Ishikawa (cell line): ENCODE results near the gene ALDH3A1.

ENCODE experiments used
- EGR1 ChIP-seq: IDR thresholded peaks from 2 replicates; pipeline ENCODE4 v1.6.1; 2012
- FOXM1 ChIP-seq: IDR thresholded peaks from 2 replicates; pipeline ENCODE4 v1.6.1; 2012; ENCODE audit warnings: low read depth, borderline replicate concordance
- TAF1 ChIP-seq: IDR thresholded peaks from 2 replicates; pipeline ENCODE4 v1.6.1; 2012; ENCODE audit warnings: low read depth, mild to moderate bottlenecking
- TEAD4 ChIP-seq: IDR thresholded peaks from 2 replicates; pipeline ENCODE4 v1.6.1; 2012
- TF ChIP-seq, protein P1 (sequence below): IDR thresholded peaks from 2 replicates; pipeline ENCODE4 v1.6.1; 2012
- TF ChIP-seq, protein P2 (sequence below): IDR thresholded peaks from 2 replicates; pipeline ENCODE4 v1.6.1; 2012; ENCODE audit warnings: low read depth, mild to moderate bottlenecking

Gene ALDH3A1

DNA sequence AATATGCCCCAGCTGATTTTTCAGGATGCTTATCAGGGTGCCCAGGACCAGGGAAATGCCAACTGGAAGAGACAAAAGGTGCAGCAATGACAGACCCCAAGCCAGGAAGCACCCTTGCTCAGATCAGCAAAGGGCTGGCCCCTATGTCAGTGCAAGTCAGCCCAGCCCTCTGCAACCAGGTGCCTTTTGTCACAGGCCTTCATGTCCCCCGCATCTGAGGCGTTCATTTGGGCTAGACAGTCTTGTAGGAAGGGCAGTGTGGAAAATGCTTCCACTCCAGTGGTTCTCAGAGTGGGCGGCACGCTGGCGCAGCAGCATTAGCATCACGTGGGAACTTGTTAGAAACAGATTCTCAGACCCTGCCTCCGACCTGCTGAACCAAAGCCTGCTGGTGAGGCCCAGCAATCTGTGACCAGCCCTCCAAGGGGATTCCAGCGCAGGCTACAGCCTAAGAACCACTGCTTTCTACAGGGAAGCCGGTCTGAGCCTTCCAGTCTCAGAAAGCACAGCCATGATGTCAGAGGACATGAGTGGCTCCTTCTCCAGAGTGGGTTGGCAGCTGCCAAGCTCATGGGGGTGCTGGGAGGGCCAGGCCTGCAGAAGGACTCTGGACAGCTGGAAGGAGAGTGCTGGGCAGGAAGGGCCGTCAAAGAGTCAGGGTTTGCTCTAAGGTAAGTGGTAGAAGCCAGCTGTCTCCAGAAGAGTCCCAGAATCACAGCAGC lies 44.8 kb downstream of the ALDH3A1 start:
- peak; percentile 24; the same call in 1 of the 2 replicates for TF ChIP-seq EGR1
- TF ChIP-seq, protein P1, sequence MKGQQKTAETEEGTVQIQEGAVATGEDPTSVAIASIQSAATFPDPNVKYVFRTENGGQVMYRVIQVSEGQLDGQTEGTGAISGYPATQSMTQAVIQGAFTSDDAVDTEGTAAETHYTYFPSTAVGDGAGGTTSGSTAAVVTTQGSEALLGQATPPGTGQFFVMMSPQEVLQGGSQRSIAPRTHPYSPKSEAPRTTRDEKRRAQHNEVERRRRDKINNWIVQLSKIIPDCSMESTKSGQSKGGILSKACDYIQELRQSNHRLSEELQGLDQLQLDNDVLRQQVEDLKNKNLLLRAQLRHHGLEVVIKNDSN = peak; percentile 58
- no peak for TF ChIP-seq TAF1
- no peak for TF ChIP-seq FOXM1

DNA sequence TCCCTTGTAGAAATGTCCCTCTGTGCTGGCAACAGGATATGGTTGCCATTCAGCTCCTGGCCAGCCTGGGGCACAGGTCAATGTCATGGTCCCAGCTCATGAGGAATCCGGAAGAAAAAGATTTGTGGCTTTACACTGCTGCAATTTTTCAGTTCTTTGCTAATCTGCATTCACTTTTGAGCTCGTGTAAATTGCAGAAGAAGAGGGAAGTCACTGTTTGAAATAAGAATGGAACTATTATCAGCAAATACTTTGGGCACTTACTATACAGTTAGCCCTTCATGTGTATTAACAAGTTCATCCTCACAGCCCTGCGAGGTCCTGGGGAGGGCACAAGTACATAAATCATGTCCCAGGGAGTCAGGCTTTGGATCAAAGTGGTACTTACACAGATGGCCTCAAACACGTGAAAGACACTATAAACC lies 45.9 kb downstream of the ALDH3A1 start:
- 0 out of 2 replicates have a peak, but pooled peaks have one; percentile 9 for TF ChIP-seq TEAD4
- TF ChIP-seq, protein P2, sequence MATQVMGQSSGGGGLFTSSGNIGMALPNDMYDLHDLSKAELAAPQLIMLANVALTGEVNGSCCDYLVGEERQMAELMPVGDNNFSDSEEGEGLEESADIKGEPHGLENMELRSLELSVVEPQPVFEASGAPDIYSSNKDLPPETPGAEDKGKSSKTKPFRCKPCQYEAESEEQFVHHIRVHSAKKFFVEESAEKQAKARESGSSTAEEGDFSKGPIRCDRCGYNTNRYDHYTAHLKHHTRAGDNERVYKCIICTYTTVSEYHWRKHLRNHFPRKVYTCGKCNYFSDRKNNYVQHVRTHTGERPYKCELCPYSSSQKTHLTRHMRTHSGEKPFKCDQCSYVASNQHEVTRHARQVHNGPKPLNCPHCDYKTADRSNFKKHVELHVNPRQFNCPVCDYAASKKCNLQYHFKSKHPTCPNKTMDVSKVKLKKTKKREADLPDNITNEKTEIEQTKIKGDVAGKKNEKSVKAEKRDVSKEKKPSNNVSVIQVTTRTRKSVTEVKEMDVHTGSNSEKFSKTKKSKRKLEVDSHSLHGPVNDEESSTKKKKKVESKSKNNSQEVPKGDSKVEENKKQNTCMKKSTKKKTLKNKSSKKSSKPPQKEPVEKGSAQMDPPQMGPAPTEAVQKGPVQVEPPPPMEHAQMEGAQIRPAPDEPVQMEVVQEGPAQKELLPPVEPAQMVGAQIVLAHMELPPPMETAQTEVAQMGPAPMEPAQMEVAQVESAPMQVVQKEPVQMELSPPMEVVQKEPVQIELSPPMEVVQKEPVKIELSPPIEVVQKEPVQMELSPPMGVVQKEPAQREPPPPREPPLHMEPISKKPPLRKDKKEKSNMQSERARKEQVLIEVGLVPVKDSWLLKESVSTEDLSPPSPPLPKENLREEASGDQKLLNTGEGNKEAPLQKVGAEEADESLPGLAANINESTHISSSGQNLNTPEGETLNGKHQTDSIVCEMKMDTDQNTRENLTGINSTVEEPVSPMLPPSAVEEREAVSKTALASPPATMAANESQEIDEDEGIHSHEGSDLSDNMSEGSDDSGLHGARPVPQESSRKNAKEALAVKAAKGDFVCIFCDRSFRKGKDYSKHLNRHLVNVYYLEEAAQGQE = no peak
